Esophagus muscularis mucosa (tissue), 3 donors: Measurements from ENCODE around the gene RIMS1.

Experiments used
- CTCF ChIP-seq, 3 experiments: fragments of 200-600 bp in 2 of 3; fragments of 450-650 bp in 1 of 3; sonication (generic) in 2 of 3; IDR thresholded peaks; one replicate each; pipeline ENCODE4 v1.5.1; 2017 to 2019; ENCODE audit warnings: antibody characterized with exemption in 3 of 3, mild to moderate bottlenecking in 2 of 3, moderate library complexity in 1 of 3
- POLR2A ChIP-seq: fragments of 450-650 bp; IDR thresholded peaks from one replicate; pipeline ENCODE4 v1.6.1; 2017; ENCODE audit warnings: antibody characterized with exemption, moderate library complexity, mild to moderate bottlenecking, low read depth

- TF ChIP-seq CTCF (IDR thresholded peaks at IDR 0.05) (no peak), POLR2A (no peak)
These were observed 42.7 kb downstream of the RIMS1 start for GRCh38 chr6:71929047-71929446.
